H1 (cell line): ENCODE results near the gene IL17RA. TPM values are rescaled to one million over a fixed set of nuclear protein-coding genes. Genes with fewer than 3 reads are reported as not detected.
A peak's percentile ranks its signal among the peaks of the same experiment; 100 is the strongest.

ENCODE experiments used
- BCL11A ChIP-seq, 2 experiments: IDR thresholded peaks; one replicate each; pipeline ENCODE4 v1.6.1; 2011; ENCODE audit warnings: low read depth in 2 of 2, low read length in 2 of 2, mild to moderate bottlenecking in 2 of 2
- CBX5 ChIP-seq: fragments of 300-800, 300-1000 bp; sonication (generic); IDR thresholded peaks from 2 replicates; pipeline ENCODE4 v1.7.1; 2016; ENCODE audit warnings: antibody characterized with exemption, low read length, low read depth
- CBX8 ChIP-seq: fragments of 300-800, 300-1000 bp; sonication (generic); IDR thresholded peaks from 2 replicates; pipeline ENCODE4 v1.7.1; 2016; ENCODE audit warnings: low read depth, low read length, borderline replicate concordance
- EZH2 ChIP-seq: fragments of 200-600 bp; sonication (generic); IDR thresholded peaks from 2 replicates; pipeline ENCODE4 v1.7.1; 2012; ENCODE audit warnings: low read depth, mild to moderate bottlenecking, moderate library complexity, low read length, inconsistent platforms; ENCODE audit not compliant: severe bottlenecking
- GABPA ChIP-seq: IDR thresholded peaks from 2 replicates; pipeline ENCODE4 v1.6.1; 2011; ENCODE audit warnings: mild to moderate bottlenecking, low read length, moderate library complexity, borderline replicate concordance; ENCODE audit not compliant: insufficient read depth
- KDM4A ChIP-seq: IDR thresholded peaks from one replicate; pipeline ENCODE4 v1.7.1; 2012; ENCODE audit warnings: low read depth, mild to moderate bottlenecking, moderate library complexity, low read length, inconsistent platforms; ENCODE audit not compliant: severe bottlenecking
- TAF1 ChIP-seq: IDR thresholded peaks from 2 replicates; pipeline ENCODE4 v1.6.1; 2011; ENCODE audit warnings: mild to moderate bottlenecking, low read depth, low read length
- TBP ChIP-seq: IDR thresholded peaks from 2 replicates; pipeline ENCODE4 v1.6.1; 2011; ENCODE audit warnings: low read depth, low read length, improper control_type of control experiment
- polyA plus RNA-seq, 7 experiments: library from polyadenylated mRNA; depleted of rRNA in 3 of 7; stranded (reverse) in 5 of 7; unstranded in 2 of 7; fragments of >200 nt in 5 of 7; fragments of 200-250 nt in 2 of 7; gene quantifications; 1 replicate in 5 of 7; 2 replicates in 1 of 7; 4 replicates in 1 of 7; pipeline versions ENCODE4 v1.2.1 to v1.2.3, GENCODE V29; 2011 to 2013; ENCODE audit warnings: missing spikeins in 2 of 7, mixed read lengths in 2 of 7
- total RNA-seq: library from RNA; stranded (reverse); fragmentation: NEBNext Ultra II Directional; extraction: Animal tissue kit (Norgen Biotek cat#: 25700); gene quantifications from 2 replicates; pipeline ENCODE4 v1.2.1, GENCODE V29; 2021
- TF ChIP-seq, protein P1 (sequence below): IDR thresholded peaks from 2 replicates; pipeline ENCODE4 v1.6.1; 2011; ENCODE audit warnings: low read length, improper control_type of control experiment

IL17RA gene
- total and polyA plus RNA-seq, 2 of the 8 experiments (the other 6 are each of a cell fraction or from before 2014, with no cell fraction given): 5.6 to 9.9 TPM

DNA sequence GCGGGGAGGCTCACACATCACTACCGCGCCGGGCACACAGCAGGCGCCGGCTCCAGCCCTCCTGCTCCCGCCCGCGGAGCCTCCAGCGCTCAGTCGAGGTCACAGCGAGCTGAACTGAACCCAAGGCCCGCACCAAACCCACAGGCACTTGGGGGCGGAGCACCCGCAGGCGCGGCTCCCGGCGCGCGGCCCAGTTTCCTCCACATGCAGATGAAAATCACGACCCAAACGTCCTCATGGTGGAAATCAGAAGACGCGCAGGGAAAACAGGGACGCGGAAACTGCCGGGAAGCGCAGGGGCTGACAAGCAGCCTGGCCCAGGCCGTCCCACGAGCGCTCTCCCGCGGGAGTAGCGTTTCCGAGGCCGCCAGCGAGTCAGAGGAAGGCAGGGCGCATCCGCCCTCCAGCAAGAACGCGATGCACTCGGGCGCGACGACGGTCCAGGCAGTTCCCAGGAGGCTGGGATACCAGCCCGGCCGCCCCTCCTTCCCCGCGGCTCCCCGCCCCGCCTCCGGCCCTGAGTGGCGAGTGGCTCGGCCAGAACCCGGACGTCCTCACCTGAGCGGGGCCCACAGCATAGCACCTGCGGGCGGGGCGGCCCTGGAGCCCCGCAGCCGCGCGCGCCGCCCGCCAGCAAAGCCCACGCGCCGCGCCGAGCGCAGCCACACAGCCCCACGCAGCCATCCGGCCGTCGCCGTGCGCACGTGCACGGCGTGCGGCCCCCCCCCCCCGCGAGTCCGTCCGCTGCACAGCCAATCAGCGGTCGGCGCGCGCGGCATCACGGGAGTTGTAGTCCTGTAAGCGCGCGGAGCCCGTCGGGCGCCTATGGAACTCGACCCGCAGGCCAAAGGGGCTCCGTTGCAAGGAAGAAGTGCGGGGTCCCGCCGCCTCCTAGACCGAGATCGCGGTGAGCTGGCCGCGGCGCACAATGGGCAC is 74.0 kb downstream of the IL17RA start, which contains the start of gene HDHD5 (continued):
- TF ChIP-seq, protein P1, sequence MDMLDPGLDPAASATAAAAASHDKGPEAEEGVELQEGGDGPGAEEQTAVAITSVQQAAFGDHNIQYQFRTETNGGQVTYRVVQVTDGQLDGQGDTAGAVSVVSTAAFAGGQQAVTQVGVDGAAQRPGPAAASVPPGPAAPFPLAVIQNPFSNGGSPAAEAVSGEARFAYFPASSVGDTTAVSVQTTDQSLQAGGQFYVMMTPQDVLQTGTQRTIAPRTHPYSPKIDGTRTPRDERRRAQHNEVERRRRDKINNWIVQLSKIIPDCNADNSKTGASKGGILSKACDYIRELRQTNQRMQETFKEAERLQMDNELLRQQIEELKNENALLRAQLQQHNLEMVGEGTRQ: 0 out of 2 replicates have a peak, but pooled peaks have one; percentile 9
- no peak for TF ChIP-seq EZH2
- TF ChIP-seq BCL11A (IDR thresholded peaks at IDR 0.05; ENCODE audit: low read depth in 2 of 2, low read length in 2 of 2): no peak
- TF ChIP-seq TBP: peak; percentile 61; the same call in 1 of the 2 replicates
- no peak for TF ChIP-seq CBX8
- TF ChIP-seq TAF1: peak; percentile 54; the same call in 1 of the 2 replicates
- no peak for TF ChIP-seq GABPA
- no peak for TF ChIP-seq CBX5
- TF ChIP-seq KDM4A: peak; percentile 54
